CD1c-positive myeloid dendritic cell (primary cell): ENCODE data around the gene HYKK.
"Not testable (repeated sequence)": the region's sequence is repeated elsewhere in the genome, so short reads cannot be mapped to it uniquely, and the experiment has no call there.

Source experiments
- DNase-seq: peaks from one replicate; pipeline ENCODE4 v3.0.0-alpha.2; 2016; ENCODE audit errors: extremely low spot score

The HYKK gene

DNA sequence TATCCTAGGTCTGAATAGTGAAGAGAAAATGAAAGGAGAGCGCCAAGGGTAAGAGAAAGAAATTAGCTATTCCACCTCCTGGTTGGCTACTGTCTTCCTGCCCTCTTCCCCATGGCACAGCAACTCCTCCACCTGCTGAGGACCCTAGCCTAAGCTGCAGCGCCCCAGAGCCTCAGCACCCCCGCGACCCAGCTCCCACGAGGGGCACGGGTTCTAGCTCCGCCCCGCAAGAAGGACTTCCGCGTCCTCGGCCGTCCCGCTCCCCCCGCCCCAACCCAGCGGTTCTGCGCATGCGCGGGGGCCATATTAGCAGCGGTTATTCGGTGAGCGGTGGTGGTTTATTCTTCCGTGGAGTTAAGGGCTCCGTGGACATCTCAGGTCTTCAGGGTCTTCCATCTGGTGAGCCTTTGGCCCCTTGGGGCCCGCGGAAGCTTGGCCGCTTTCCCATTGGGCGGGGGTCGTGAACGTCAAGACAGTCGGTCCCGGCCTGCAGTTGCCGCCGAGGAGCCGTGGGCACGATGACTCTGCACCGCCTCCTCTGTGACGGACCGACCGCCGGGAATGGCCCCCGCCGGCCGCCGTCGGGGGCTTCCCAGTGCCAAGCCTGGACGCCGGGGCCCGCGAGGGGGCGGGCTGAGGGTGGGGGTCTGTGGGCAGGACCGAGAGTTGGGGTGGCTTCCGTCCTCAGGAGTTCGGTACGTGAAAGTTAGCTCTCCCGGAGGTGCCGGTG lies 32.9 kb downstream of the HYKK start, which contains the start of gene PSMA4:
Gene PSMA4 (plus strand): TSS at position 304 of the 730 bp plus-strand sequence. CDS start 1,484 bp downstream, outside the sequence.
- peak; percentile 96 for DNase-seq

GRCh38 chr15:78540871-78541743 lies 33.7 kb downstream of the HYKK start:
- peak; percentile 39 for DNase-seq

GRCh38 chr15:78541744-78542034 lies 34.3 kb downstream of the HYKK start:
- no peak for DNase-seq

DNA sequence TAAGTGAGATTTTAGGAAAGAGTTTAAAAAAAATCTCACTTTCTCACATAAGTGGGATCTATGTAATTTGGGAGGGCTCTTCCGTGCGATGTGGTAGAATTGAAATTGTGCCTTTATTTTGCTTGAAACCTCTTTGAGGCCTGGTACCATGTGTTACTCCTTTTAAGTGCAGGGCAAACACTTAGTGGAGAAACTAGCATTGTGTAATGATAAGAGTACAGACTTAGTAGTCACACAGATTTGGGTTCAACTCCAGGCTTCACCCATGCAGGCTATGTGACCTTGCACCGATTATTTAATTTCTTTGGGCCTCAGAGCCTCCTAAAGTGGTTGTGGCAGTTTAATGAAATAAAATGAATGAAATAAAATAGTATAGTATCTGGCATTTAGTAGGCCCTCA lies 35.3 kb downstream of the HYKK start:
- no peak for DNase-seq

- no peak for DNase-seq
These were observed 42.8 kb downstream of the HYKK start for GRCh38 chr15:78550194-78550593.

GRCh38 chr15:78550815-78551214 lies 43.4 kb downstream of the HYKK start:
- DNase-seq, result no peak

- DNase-seq, result no peak
These were observed 44.5 kb downstream of the HYKK start for GRCh38 chr15:78551902-78552301.

DNA sequence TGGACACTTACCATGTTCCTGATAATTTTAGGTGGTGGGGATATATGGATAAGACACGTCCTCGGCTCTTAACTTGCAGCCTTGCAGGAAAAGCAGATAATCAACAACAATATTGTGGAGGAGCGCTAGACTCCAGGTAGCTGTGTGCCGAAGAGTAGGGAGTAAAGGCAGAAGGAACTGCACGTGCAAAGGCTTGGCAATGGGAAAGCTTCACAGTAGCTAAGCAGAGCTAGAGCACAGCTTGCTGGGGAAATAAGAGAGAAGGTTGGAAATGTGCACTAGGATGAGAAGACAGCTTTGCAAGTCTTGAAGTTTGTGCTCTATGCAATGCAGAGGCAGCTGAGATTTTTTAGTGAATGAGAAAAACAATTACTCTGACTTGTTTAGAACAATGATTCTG lies 45.2 kb downstream of the HYKK start:
- no peak for DNase-seq

- DNase-seq, result not testable (repeated sequence)
These were observed 52.8 kb downstream of the HYKK start for GRCh38 chr15:78560201-78560600.

- no peak for DNase-seq
These were observed 54.1 kb downstream of the HYKK start for GRCh38 chr15:78561490-78561889.

DNA sequence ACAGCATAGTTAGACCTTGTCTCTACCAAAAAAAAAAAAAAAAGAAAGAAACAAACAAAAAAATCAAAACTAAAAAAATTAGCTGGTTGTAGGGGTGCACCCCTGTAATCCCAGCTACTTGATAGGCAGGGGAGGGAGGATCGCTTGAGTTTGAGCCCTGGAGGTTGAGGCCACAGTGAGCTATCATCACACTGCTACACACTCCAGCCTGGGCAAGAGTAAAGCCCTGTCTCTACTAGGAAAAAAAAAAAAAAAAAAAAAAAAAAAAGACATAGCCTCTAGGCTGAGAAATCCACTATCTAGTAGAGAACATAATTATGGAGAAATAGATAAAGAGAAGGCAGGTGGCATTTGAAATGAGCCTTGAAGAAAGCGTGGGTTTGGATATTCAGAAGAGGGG lies 55.7 kb downstream of the HYKK start:
- no peak for DNase-seq

- no peak for DNase-seq
These were observed 57.3 kb downstream of the HYKK start for GRCh38 chr15:78564743-78565096.

- peak; percentile 85 for DNase-seq
These were observed 57.9 kb downstream of the HYKK start, which contains the start of gene CHRNA5 for GRCh38 chr15:78565097-78565950. Gene CHRNA5 (plus strand): TSS chr15:78565520. CDS start chr15:78565720, 200 bp downstream.

DNA sequence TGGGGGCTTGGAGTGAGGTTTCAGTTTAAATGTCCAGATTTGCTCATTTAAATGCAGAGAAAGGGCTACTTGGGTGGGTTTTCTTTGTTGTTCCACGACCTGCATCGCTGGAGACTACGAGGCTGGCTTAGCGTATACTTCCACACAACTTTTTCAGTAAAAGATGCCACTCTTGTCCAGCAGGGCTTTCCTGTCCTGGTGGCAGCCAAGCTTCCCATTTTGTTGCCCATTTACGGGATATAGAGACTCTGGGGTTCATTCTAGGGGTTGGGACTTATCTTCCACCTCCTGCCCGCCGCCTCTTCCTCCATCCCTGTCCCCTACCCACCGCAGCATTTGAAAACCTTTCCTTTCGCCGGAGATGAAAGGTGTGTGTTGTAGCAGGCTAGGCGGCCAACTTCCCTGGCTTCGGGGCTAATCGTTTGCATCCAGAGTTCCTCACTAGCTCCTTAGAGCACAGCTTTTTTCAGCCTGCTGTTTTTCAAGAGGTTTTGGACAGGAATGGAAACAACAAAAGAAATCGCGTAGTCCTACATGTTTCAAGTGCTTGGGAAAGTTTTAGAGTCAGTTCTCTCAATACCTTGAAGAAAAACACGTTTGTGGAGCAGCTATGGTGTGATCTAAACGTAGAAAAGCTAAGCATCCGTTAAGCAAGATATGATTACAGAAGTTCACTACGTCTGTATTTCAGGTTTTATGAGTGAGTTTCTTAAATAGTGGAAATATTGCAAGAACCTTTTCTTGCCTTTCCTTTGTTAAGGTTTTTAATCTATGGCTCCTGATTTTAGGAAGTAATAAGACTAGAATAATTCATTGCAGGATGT lies 58.8 kb downstream of the HYKK start:
- DNase-seq, result peak; percentile 8

- no peak for DNase-seq
These were observed 60.2 kb downstream of the HYKK start for GRCh38 chr15:78567531-78567930.

- DNase-seq, result no peak
These were observed 63.3 kb downstream of the HYKK start for GRCh38 chr15:78570710-78571109.

GRCh38 chr15:78571382-78571781 lies 64.0 kb downstream of the HYKK start:
- no peak for DNase-seq

DNA sequence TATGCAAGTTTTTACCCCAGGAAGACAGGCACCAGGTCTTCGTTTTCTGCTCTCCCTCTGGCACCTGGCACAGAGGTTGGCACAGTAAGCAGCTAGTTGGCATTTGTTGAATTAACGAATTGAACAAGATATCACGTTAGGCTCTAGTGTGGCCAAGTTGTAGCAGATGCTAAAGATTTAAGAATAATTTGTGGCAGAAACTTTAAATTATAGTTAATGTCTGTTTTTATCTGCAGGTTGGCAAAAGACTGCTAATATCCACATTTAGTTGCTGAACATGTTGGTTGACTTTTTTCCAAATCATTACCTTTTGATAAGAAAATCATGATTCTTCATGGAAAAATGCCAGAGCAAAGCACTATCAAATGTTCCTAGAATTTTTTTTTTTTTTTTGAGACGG lies 66.0 kb downstream of the HYKK start:
- no peak for DNase-seq

- DNase-seq, result no peak
These were observed 67.6 kb downstream of the HYKK start for GRCh38 chr15:78574944-78575343.
